K562 (cell line): Measurements from ENCODE around the gene KLHL6.

Source experiments
- CTCF ChIP-seq, 3 experiments: IDR thresholded peaks in 2 of 3; conservative IDR thresholded peaks in 1 of 3; 2 replicates each; pipeline ENCODE4 v1.5.1; 2011 to 2012; ENCODE audit warnings: low read length in 3 of 3, mild to moderate bottlenecking in 3 of 3, control low read depth in 2 of 3, improper control_type of control experiment in 1 of 3, inconsistent platforms in 1 of 3, low read depth in 1 of 3, mixed read lengths in 1 of 3, moderate library complexity in 1 of 3; ENCODE audit not compliant: insufficient read depth in 2 of 3
- MXI1 ChIP-seq: IDR thresholded peaks from 2 replicates; pipeline ENCODE4 v1.6.1; 2011; ENCODE audit warnings: low read depth, mild to moderate bottlenecking, improper control_type of control experiment, low read length

- TF ChIP-seq MXI1, result no peak
- no peak for TF ChIP-seq CTCF (IDR thresholded peaks at IDR 0.05 in 2 of 3, conservative IDR thresholded peaks at IDR 0.05 in 1 of 3; ENCODE audit: insufficient read depth in 2 of 3, low read depth in 1 of 3, low read length in 3 of 3)
Observed at GRCh38 chr3:183508821-183509220, 46.7 kb downstream of the KLHL6 start.
